GM18907 (cell line): ENCODE measurements around the gene PLXNA2.

Experiments used
- ATAC-seq: cut with Tn5 transposase; IDR thresholded peaks from one replicate; pipeline ENCODE4 v1.9.1; 2021; ENCODE audit warnings: mild to moderate bottlenecking, moderate library complexity; ENCODE audit not compliant: unreplicated experiment

The PLXNA2 gene

DNA sequence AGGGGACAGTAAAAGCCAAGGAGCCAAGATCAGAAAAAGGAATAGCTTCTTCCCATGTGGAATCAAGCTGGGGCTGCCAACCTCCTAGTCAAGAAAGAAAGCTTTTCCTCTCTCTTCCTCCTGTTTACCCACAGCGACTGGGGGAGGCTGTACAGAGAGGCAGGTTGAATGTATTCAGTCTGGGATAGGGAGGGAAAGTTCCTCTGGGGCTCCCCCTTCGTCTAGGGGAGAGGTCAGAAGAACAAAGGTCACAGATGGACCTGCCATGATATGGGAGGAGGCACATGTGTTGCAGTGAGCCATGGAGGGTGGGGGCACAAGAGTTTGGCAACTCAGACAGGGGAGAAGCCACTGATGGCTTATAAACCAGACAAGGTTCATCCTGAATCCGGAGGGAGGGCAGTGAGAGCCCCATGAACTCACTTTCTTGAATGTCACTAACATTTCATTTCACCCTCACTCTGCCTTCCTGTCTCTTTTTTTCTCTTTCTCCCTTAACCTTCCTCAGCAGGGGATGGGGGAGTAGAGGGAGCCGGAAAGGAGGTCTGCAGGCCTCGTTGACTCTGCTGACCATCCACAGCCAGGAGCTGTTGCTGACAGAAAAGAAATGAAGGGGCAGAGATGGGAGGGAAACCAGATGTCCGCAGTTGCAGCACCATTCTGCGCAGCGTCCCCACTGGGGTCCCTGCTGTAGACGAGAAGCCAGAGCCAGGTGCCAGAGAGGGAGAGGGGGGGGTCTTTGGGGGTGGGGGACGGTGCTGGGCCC, 61.1 kb downstream of the PLXNA2 start:
- no peak for ATAC-seq

DNA sequence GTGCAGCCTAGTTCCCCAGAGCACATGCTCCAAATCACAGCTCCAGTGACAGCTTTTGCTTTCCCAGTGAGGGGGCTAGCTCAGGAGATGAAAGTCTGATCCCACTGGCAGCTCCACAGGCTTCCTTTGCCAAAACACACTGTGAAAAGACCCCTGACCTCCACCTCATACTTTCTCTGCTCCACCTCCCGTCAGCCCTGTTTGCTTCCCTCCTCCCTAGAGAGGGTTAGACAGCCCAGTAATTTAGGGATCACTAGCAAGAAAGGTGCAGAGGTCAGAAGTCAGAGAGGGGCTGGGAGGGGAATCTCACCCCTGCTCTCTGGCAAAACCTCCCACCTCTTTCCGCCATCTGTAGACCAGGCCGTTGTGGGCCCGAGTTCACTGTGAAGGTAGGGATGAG, 62.8 kb downstream of the PLXNA2 start:
- ATAC-seq: no peak

DNA sequence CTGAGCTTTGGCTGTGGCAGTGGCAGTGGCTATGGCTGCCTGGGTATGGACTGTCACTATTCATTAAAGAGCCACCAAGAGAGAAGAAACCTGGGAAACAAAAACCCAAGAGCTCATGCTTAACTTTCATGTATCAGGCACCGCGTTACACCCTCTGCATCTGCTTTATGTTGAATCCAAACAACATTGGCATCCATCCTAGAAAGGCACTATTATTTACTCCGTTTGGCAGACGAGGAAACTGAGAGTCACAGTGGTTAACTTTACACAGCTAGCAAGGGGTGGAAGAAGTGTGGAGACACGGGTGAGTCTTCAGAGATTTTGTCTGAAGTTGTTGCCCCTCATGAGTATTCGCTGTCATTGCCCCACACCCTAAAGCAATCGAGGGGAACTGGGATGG, 63.8 kb downstream of the PLXNA2 start:
- no peak for ATAC-seq

- ATAC-seq: no peak
Measured at GRCh38 chr1:208179961-208180409, 64.2 kb downstream of the PLXNA2 start.

- no peak for ATAC-seq
Measured at GRCh38 chr1:208179263-208179816, 64.8 kb downstream of the PLXNA2 start.

DNA sequence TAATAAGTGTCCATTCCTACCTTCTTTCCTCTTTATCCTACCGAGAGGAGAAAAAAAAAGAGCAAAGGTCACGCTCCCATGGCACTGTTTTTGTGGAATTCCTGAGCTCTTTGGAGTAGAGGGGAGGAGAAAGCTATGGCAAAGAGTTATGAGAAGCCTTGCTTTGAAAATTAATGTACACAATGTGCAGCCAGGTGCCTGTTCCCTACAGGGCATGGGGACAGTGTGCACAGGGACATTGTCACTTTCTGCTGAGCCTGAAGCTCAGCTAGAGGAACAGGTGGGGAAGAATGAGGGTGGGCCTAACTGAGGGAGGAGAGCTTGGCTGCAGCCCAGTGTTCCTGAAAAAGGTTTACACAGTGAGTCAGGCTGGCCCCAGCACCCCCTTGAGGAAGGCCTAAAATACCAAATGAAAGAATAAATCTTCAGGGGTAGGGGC, 66.1 kb downstream of the PLXNA2 start:
- no peak for ATAC-seq

- ATAC-seq: no peak
Measured at GRCh38 chr1:208177656-208178055, 66.5 kb downstream of the PLXNA2 start.

- no peak for ATAC-seq
Measured at GRCh38 chr1:208176649-208177048, 67.5 kb downstream of the PLXNA2 start.

GRCh38 chr1:208175508-208175895, 68.7 kb downstream of the PLXNA2 start:
- ATAC-seq: no peak

- no peak for ATAC-seq
Measured at GRCh38 chr1:208174731-208175507, 69.3 kb downstream of the PLXNA2 start.

DNA sequence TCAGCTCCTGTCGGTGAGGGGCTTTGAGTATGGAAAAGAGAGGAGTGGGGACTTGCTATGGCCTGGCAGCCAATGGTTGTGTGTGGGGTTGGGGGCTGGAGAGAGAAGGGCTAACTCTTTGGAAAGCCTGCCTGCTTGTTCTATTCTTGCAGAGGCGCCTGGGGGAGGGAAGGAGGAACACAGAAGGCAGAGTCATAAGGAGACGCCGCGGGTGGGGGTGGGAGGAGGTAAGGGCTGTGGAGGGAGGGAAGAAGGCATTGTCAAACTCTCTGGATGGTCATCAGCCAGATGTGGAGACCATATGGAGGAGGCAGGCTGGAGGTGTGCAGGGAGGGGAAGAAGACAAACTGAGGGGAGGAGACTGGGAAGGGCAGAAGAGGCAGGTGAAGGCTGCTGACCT, 70.0 kb downstream of the PLXNA2 start:
- ATAC-seq: no peak

DNA sequence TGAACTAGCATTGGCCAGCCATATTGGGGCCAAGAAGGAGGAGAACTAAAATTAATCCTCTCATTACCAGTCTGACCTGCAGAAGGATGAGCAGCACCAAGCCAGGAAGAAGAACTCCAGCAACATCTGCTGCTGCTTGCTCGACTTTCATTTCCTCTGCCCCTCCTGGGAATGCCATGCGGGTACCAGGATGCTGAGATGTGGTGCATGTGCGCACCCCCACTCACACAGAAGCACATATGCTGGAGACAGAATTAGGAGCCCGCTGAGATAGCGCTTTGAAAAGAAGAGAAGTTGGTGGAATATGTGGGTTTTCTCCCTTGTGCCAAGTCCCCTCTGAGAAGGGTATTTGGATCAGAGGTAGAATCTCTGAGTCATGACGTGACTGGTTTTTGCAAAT, 70.4 kb downstream of the PLXNA2 start:
- ATAC-seq: no peak

GRCh38 chr1:208172423-208173145, 71.6 kb downstream of the PLXNA2 start:
- no peak for ATAC-seq

GRCh38 chr1:208171616-208172422, 72.4 kb downstream of the PLXNA2 start:
- ATAC-seq: no peak

- no peak for ATAC-seq
Measured at GRCh38 chr1:208170252-208170651, 73.9 kb downstream of the PLXNA2 start.

DNA sequence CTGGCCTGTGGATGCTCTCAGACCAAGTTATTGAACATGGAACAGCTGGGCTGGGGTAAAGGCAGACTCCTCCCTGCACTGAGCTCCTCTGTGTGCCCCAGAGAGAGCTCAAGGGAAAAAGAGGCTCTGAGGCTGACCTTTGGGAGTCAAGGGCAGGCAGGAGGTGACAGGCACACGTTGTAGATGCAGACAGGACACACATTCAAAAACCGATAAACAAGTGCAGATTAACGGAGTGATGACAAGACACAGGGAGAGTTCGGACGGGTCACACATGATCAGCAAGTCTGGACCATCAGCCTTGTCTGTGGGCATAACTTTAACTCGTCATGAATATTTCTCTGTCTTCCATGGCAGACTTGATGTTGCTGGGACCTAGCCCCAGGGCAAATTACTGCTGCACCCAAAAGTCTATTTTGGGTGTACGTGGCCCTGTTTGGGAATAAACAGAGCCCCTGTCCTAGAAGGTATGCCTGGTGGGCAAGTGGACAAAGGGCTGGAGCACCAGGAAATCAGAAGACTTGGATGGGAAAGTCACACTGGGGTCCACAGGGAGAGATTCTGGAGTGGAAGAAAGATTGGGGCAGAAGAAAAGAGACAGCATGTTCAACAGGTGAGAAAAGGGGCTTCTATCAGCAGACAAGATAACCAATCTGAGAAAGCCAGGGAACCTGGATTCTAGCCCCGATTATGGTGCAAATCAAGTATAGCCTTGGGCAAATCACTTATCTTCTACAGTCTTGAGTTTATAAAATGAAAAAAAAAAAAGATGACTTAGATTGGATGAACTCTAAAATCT, 74.9 kb downstream of the PLXNA2 start:
- ATAC-seq: no peak

- no peak for ATAC-seq
Measured at GRCh38 chr1:208167261-208167869, 76.8 kb downstream of the PLXNA2 start.

- no peak for ATAC-seq
Measured at GRCh38 chr1:208166340-208167138, 77.6 kb downstream of the PLXNA2 start.
